Measurements from ENCODE around the gene RAB7B.

RAB7B gene

DNA sequence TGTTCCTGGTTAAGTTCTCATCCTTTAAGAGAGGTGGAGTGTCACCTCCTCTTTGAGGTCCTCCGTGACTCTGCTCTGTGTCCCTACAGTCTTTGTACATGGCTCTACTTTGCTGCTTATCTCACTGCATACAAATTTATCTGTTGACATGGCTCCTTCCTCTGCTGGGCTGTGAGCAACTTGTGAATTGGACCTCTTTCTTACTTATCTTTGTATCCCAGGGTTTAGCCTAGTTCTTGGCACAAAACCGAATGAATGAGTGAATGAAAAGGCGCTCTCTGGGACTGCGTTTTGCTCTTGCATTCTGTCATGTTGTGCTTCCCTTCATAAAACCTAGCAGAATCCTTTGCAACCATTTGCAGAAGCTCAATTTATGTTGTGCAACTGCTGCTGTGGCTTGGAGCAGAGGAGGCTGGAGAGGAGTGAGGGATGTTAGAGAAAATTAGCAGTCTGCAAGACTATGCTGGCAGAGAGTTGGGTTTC, 72.4 kb downstream of the RAB7B start:
- TF ChIP-seq EZH2phosphoT487 (IDR thresholded peaks at IDR 0.05; ENCODE audit: borderline replicate concordance, low read length) = no peak

DNA sequence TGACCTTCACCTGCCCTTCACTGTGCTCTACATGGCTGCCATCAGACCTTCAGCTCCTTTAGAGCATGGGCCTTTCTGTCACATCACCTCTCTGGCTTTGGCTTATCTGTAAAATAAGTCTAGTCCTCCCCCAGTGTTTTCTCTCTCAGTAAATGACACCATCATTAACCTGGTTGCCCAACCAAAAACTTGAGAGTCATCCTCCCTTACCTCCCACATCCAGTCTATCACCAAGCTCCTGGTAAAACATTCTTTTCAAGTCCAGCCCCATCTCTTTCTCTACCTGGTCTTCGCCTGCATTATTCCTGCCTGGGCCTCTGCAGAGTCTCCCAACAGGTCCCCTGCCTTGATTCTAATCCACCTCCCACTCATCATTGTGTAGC, 73.0 kb downstream of the RAB7B start:
- no peaks in the 10 kb centered on the region for H3K79me2 ChIP-seq (ENCODE audit: control insufficient read depth, low read length)
- no peaks in the 10 kb centered on the region for H3K36me3 ChIP-seq (ENCODE audit: control insufficient read depth, low read length)
- H3K4me2 ChIP-seq (ENCODE audit: low read length) = no peak overlapping the region
- H3K9me3 ChIP-seq (ENCODE audit: control insufficient read depth, insufficient read depth, low read length) = no peaks in the 10 kb centered on the region
- H4K20me1 ChIP-seq (ENCODE audit: control insufficient read depth, insufficient read depth, low read depth, low read length) = no peaks in the 10 kb centered on the region
- TF ChIP-seq, protein P1, sequence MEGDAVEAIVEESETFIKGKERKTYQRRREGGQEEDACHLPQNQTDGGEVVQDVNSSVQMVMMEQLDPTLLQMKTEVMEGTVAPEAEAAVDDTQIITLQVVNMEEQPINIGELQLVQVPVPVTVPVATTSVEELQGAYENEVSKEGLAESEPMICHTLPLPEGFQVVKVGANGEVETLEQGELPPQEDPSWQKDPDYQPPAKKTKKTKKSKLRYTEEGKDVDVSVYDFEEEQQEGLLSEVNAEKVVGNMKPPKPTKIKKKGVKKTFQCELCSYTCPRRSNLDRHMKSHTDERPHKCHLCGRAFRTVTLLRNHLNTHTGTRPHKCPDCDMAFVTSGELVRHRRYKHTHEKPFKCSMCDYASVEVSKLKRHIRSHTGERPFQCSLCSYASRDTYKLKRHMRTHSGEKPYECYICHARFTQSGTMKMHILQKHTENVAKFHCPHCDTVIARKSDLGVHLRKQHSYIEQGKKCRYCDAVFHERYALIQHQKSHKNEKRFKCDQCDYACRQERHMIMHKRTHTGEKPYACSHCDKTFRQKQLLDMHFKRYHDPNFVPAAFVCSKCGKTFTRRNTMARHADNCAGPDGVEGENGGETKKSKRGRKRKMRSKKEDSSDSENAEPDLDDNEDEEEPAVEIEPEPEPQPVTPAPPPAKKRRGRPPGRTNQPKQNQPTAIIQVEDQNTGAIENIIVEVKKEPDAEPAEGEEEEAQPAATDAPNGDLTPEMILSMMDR (IDR thresholded peaks at IDR 0.05; ENCODE audit: low read depth, low read length, poor library complexity, severe bottlenecking) = no peak
- H3K27ac ChIP-seq (ENCODE audit: low read depth, low read length) = no peak overlapping the region
- H3K4me3 ChIP-seq (ENCODE audit: low read length) = no peak overlapping the region
- H3K27me3 ChIP-seq (ENCODE audit: control insufficient read depth, low read length) = peaks cover 35% of the 10 kb centered on the region
- H3F3A ChIP-seq (ENCODE audit: control insufficient read depth, insufficient read depth) = no peaks in the 10 kb centered on the region
- H3K9me2 ChIP-seq (replicated peaks; ENCODE audit: control insufficient read depth, low read length) = no peaks in the 10 kb centered on the region
- H3K4me1 ChIP-seq (ENCODE audit: control insufficient read depth, low read length) = no peaks in the 10 kb centered on the region

More for the DNA sequence above, 72.4 kb downstream of the RAB7B start:
- Histone ChIP-seq H3K9me2 (replicated peaks; ENCODE audit: control insufficient read depth, low read length) (no peaks in the 10 kb centered on the region), H3K27ac (ENCODE audit: low read depth, low read length) (no peak overlapping the region), H3K4me3 (ENCODE audit: low read length) (no peak overlapping the region), H4K20me1 (ENCODE audit: control insufficient read depth, insufficient read depth, low read depth, low read length) (no peaks in the 10 kb centered on the region), H3K4me2 (ENCODE audit: low read length) (no peak overlapping the region), H3F3A (ENCODE audit: control insufficient read depth, insufficient read depth) (no peaks in the 10 kb centered on the region), H3K27me3 (ENCODE audit: control insufficient read depth, low read length) (peaks cover 35% of the 10 kb centered on the region), H3K36me3 (ENCODE audit: control insufficient read depth, low read length) (no peaks in the 10 kb centered on the region), H3K9me3 (ENCODE audit: control insufficient read depth, insufficient read depth, low read length) (no peaks in the 10 kb centered on the region), H3K79me2 (ENCODE audit: control insufficient read depth, low read length) (no peaks in the 10 kb centered on the region), H3K4me1 (ENCODE audit: control insufficient read depth, low read length) (no peaks in the 10 kb centered on the region)

DNA sequence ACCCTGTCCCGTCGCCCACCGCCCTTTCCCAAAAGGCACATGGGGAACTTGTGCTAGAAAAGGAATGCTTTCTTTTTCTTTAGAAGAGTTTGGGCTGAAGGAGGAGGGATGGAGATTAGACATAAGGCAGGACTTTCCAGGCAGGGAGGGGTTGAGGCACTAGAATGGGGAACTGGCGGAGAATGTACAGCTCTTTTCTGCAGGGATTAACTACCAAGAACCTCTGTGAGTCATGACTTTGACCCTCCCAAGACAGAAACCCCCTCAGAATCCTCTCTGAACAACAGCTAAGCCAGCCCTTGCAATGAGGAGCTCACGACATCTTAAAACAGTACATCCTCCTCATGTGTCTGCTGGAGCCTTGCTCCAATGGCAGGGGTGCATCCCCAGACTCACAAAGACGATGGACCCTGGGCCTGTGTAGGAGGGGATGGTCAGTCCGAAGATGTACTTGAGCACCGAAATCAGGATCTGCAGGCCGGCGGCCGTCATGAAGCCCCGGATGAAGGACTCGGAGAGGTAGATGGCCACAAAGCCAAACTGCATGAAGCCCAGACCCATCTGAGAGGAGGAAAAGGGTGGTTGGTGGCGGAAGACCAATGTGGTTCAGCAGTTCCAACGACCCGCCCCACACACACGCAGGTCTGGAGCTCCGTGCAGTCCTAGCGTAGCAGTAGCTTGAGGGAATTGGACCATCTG, 73.5 kb downstream of the RAB7B start:
- Histone ChIP-seq H3K36me3 (ENCODE audit: control insufficient read depth, low read length) (no peaks in the 10 kb centered on the region), H3K4me2 (ENCODE audit: low read length) (no peak overlapping the region), H3K27ac (ENCODE audit: low read depth, low read length) (no peak overlapping the region), H3K9me2 (replicated peaks; ENCODE audit: control insufficient read depth, low read length) (no peaks in the 10 kb centered on the region), H3K4me3 (ENCODE audit: low read length) (no peak overlapping the region), H3K9me3 (ENCODE audit: control insufficient read depth, insufficient read depth, low read length) (no peaks in the 10 kb centered on the region), H4K20me1 (ENCODE audit: control insufficient read depth, insufficient read depth, low read depth, low read length) (no peaks in the 10 kb centered on the region), H3K4me1 (ENCODE audit: control insufficient read depth, low read length) (no peaks in the 10 kb centered on the region), H3K27me3 (ENCODE audit: control insufficient read depth, low read length) (peaks cover 32% of the 10 kb centered on the region), H3K79me2 (ENCODE audit: control insufficient read depth, low read length) (no peaks in the 10 kb centered on the region), H3F3A (ENCODE audit: control insufficient read depth, insufficient read depth) (no peaks in the 10 kb centered on the region)
- TF ChIP-seq, protein P1 (IDR thresholded peaks at IDR 0.05; ENCODE audit: low read depth, low read length, poor library complexity, severe bottlenecking) = no peak
- TF ChIP-seq EZH2phosphoT487 (IDR thresholded peaks at IDR 0.05; ENCODE audit: borderline replicate concordance, low read length) = no peak

DNA sequence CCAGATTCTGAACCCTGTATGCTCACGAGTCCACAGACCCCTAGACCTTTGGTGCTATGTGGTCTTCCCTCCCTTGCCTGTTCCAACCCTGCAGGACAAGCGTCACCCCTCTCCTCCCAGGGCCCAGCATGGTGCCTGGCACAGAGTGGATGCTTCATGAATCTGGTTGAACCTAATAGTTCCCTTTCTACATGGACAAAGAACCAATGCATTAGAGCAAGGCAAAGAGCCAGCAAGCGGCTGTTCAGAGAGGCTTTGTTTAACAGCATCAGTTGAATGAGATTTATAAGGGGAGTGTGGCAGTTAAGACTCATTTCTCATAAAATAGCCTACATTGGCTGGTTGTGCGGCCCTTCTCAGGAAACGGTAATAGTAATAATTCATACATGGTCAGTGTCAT, 74.9 kb downstream of the RAB7B start:
- H3K36me3 ChIP-seq (ENCODE audit: control insufficient read depth, low read length) = no peaks in the 10 kb centered on the region
- TF ChIP-seq, protein P1 (IDR thresholded peaks at IDR 0.05; ENCODE audit: low read depth, low read length, poor library complexity, severe bottlenecking) = no peak
- TF ChIP-seq EZH2phosphoT487 (IDR thresholded peaks at IDR 0.05; ENCODE audit: borderline replicate concordance, low read length) = no peak
- H3K27me3 ChIP-seq (ENCODE audit: control insufficient read depth, low read length) = peaks cover 26% of the 10 kb centered on the region
- no peaks in the 10 kb centered on the region for H3K79me2 ChIP-seq (ENCODE audit: control insufficient read depth, low read length)
- no peak overlapping the region for H3K4me3 ChIP-seq (ENCODE audit: low read length)
- no peaks in the 10 kb centered on the region for H4K20me1 ChIP-seq (ENCODE audit: control insufficient read depth, insufficient read depth, low read depth, low read length)
- H3F3A ChIP-seq (ENCODE audit: control insufficient read depth, insufficient read depth) = no peaks in the 10 kb centered on the region
- no peak overlapping the region for H3K27ac ChIP-seq (ENCODE audit: low read depth, low read length)
- no peaks in the 10 kb centered on the region for H3K4me1 ChIP-seq (ENCODE audit: control insufficient read depth, low read length)
- no peaks in the 10 kb centered on the region for H3K9me2 ChIP-seq (replicated peaks; ENCODE audit: control insufficient read depth, low read length)
- no peaks in the 10 kb centered on the region for H3K9me3 ChIP-seq (ENCODE audit: control insufficient read depth, insufficient read depth, low read length)
- H3K4me2 ChIP-seq (ENCODE audit: low read length) = no peak overlapping the region
